Pancreas (tissue), 10 donors: Measurements from ENCODE around the gene SRRM4. TPM values are rescaled to one million over a fixed set of nuclear protein-coding genes. Genes with fewer than 3 reads are reported as not detected.

Experiments
- ATAC-seq, 4 donors: fragments of 200-7000 bp; cut with Tn5 transposase; one replicate each; pipeline versions ENCODE4 v1.8.0 to v1.9.1; 2020; ENCODE audit warnings: mild to moderate bottlenecking in 4 of 4, moderate library complexity in 4 of 4
- DNase-seq, 6 donors: peaks; one replicate each; pipeline ENCODE4 v3.0.0-alpha.2; 2020
- FAIRE-seq: peaks from 2 replicates; lab custom pipeline; 2012; peaks lifted over from hg19 to GRCh38; lab: Jason Lieb, UNC
- H3K27ac ChIP-seq, 4 donors: fragments of 200-600 bp; sonication (generic); 1 replicate in 3 of 4; 2 replicates in 1 of 4; pipeline versions ENCODE4 v1.5.0 to v1.8.0; 2020
- H3K27me3 ChIP-seq, 4 donors: fragments of 200-600 bp; one replicate each; pipeline ENCODE4 v1.8.0; 2021
- H3K36me3 ChIP-seq, 3 donors: fragments of 200-600 bp; sonication (generic) in 1 of 3; one replicate each; pipeline versions ENCODE4 v1.5.0 to v1.8.0; 2020 to 2021
- H3K4me1 ChIP-seq, 3 donors: fragments of 200-600 bp; one replicate each; pipeline ENCODE4 v1.8.0; 2021
- H3K4me3 ChIP-seq, 4 donors: fragments of 200-600 bp; sonication (generic) in 2 of 4; one replicate each; pipeline versions ENCODE4 v1.5.0 to v1.8.0; 2020 to 2021
- H3K9me3 ChIP-seq, 4 donors: fragments of 200-600 bp; one replicate each; pipeline ENCODE4 v1.8.0; 2021
- CTCF ChIP-seq, 4 donors: fragments of 200-600 bp; sonication (generic) in 3 of 4; IDR thresholded peaks; one replicate each; pipeline versions ENCODE4 v1.5.0 to v1.8.0; 2021; ENCODE audit warnings: antibody characterized with exemption in 4 of 4
- WGBS, 2 donors: extraction: QIAGEN DNeasy Blood & Tissue Kit; methylation state at CpG; one replicate each; pipeline ENCODE4 v1.1.7; 2013; 5-methylcytosine and 5-hydroxymethylcytosine counted together
- intact Hi-C, 3 donors: fragments of 100-400 bp; cut with DNase I; formaldehyde crosslinking; loops; one replicate each; pipeline versions ENCODE4 v1.11.1 to v1.14.2; 2022
- polyA plus RNA-seq, 2 donors: library from polyadenylated mRNA; stranded (reverse); fragments of 200-250 nt; gene quantifications; one replicate each; pipeline ENCODE4 v1.2.3, GENCODE V29; 2013
- total RNA-seq, 6 donors: library from RNA; stranded (reverse); fragmentation: NEBNext Ultra II Directional in 4 of 6; extraction: Animal tissue kit (Norgen Biotek cat#: 25700) in 4 of 6; gene quantifications; one replicate each; pipeline versions ENCODE4 v1.2.1 to v1.2.4, GENCODE V29; 2021 to 2023
- donor health status: healthy with polysubstance abuse.
- donor health status: DM: no; HTN: no; CAD: no; lungs with moderate emphysema.
- donor health status: DM: no; HTN: no; CAD: no.
- donor health status: control.
- donor health status: control.
- donor health status: Bipolar disorder and iron deficiency.
- donor health status: DM: yes; HTN: yes; CAD: no.
- donor health status: DM: no; HTN: no; CAD: no.
- donor health status: DM: no; HTN: no; CAD: no.
- donor health status: DM: yes; HTN: yes; CAD: no.

SRRM4 gene
- total and polyA plus RNA-seq, 8 donors = 0.02 TPM; not detected in 7

GRCh38 chr12:118984161-118984943 is 3.0 kb downstream of the SRRM4 start:
- TF ChIP-seq CTCF (IDR thresholded peaks at IDR 0.05) = no peak
- Histone ChIP-seq H3K4me1 (no peaks in the 10 kb centered on the region), H3K27me3 (peaks cover 0 to 27% (median 7%) of the 10 kb centered on the region in 4 donors), H3K4me3 (no peak overlapping the region), H3K27ac (no peak overlapping the region), H3K36me3 (no peaks in the 10 kb centered on the region), H3K9me3 (no peaks in the 10 kb centered on the region)
- ATAC-seq = no peak
- intact Hi-C loops = loop anchor here in 1 of 3 donors (10.0 kb wide), 1 partner anchor 560 kb away; no protein-coding TSS in a partner anchor
- no peak for FAIRE-seq
- no peak for DNase-seq
- 32 to 49% methylated on average over 2 of the region's 2 CpGs for WGBS, 2 donors

DNA sequence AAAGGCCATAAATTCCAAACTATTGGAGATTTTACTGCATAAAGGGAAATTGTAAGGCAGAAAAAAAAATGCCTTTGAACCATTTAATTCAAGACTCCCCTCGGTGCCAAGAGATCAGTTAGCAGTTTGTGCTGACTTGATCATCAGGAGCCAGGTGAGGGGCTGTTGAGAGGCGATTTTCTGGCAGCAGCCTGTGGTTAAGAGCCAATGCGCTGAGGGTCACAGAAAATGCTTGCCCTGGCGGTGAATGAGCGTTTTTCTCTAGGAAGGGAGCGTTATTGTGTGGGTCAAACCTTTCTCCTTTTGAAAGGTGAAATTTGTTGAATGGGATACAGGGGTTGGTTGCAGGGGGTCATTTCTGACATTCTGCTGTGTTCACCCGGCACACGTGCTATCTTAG is 4.7 kb downstream of the SRRM4 start:
- ATAC-seq = no peak
- no peak for TF ChIP-seq CTCF (IDR thresholded peaks at IDR 0.05)
- WGBS, 2 donors = 29 to 36% methylated on average over 8 of the region's 8 CpGs

DNA sequence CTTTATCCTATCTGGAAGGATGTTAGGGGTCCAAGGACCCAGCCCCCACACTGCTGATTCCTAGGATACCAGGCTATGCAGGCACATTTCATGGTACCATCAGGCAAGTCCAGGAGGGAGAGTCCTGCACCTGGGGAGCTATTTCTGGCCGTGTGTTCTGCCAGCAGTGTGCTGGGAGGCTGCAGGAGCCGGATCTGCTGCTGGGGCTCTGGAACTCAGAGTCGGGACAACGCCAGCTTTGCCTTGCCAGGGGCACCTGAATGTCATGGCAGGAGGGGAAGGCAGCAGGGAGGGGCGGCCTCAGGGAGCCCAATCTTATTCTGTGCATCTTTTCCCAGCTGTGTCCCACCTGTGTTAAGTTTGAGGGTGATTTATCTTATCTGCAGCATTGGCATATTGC is 17.8 kb downstream of the SRRM4 start:
- H3K36me3 ChIP-seq = no peaks in the 10 kb centered on the region
- FAIRE-seq (no peak), ATAC-seq (no peak), DNase-seq (no peak)
- H3K4me3 ChIP-seq = no peak overlapping the region
- no peak overlapping the region for H3K27ac ChIP-seq
- TF ChIP-seq CTCF (IDR thresholded peaks at IDR 0.05) = no peak
- 31 to 37% methylated on average over 5 of the region's 5 CpGs for WGBS, 2 donors
- H3K27me3 ChIP-seq = peaks cover 0 to 3% (median 0%) of the 10 kb centered on the region in 4 donors
- H3K4me1 ChIP-seq = no peaks in the 10 kb centered on the region
- no peaks in the 10 kb centered on the region for H3K9me3 ChIP-seq
- intact Hi-C loops = no loop called here

More for the DNA sequence above, 4.7 kb downstream of the SRRM4 start:
- Histone ChIP-seq H3K4me1 (no peaks in the 10 kb centered on the region), H3K36me3 (no peaks in the 10 kb centered on the region), H3K27ac (no peak overlapping the region), H3K4me3 (no peak overlapping the region), H3K9me3 (no peaks in the 10 kb centered on the region), H3K27me3 (peaks cover 0 to 13% (median 3%) of the 10 kb centered on the region in 4 donors)
- no peak for FAIRE-seq
- intact Hi-C loops = loop anchor here in 1 of 3 donors (10.0 kb wide), 1 partner anchor 559 kb away; no protein-coding TSS in a partner anchor
- no peak for DNase-seq

DNA sequence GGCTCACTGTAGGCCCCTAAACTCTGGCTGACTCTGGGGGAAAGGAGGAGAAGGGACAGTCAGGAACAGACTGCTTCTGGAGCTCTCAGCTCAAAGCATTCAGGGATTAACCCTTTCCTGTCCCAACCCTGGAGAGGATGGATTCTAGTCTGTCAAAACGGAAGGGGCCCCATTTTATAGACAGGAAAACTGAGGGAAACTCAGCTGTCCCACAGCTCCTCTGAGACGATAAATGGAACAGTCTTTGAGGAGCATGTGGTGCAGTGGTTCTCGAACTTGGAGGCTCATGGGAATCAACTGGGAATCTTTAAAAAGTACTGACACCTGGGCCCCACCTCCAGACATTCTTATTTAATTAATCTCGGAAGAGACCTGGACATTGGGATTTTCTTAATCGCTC is 23.7 kb downstream of the SRRM4 start:
- H3K27ac ChIP-seq = no peak overlapping the region
- no peak for DNase-seq
- H3K9me3 ChIP-seq = no peaks in the 10 kb centered on the region
- H3K4me3 ChIP-seq = no peak overlapping the region
- no peak for FAIRE-seq
- H3K4me1 ChIP-seq = no peaks in the 10 kb centered on the region
- no peak for TF ChIP-seq CTCF (IDR thresholded peaks at IDR 0.05)
- H3K27me3 ChIP-seq = no peaks in the 10 kb centered on the region
- ATAC-seq = no peak
- H3K36me3 ChIP-seq = no peaks in the 10 kb centered on the region
- WGBS, 2 donors = 52 to 58% methylated on average over 5 of the region's 5 CpGs
- intact Hi-C loops = no loop called here

GRCh38 chr12:119005913-119006312 is 24.6 kb downstream of the SRRM4 start:
- Histone ChIP-seq H3K36me3 (no peaks in the 10 kb centered on the region), H3K4me3 (no peak overlapping the region), H3K27ac (no peak overlapping the region), H3K4me1 (no peaks in the 10 kb centered on the region), H3K27me3 (no peaks in the 10 kb centered on the region), H3K9me3 (no peaks in the 10 kb centered on the region)
- FAIRE-seq (no peak), DNase-seq (no peak), ATAC-seq (no peak)
- intact Hi-C loops = no loop called here
- WGBS, 2 donors = 38 to 39% methylated on average over 4 of the region's 4 CpGs
- no peak for TF ChIP-seq CTCF (IDR thresholded peaks at IDR 0.05)
